ENCODE measurements around the gene CA4.

GRCh38 chr17:60160829-60161501 lies 11.2 kb downstream of the CA4 start:
- TF ChIP-seq CTCF (IDR thresholded peaks at IDR 0.05) (no peak), EZH2 (IDR thresholded peaks at IDR 0.05; ENCODE audit: borderline replicate concordance, insufficient read depth, low read depth, low read length, poor library complexity, severe bottlenecking) (no peak)
